GM12864 (cell line): Measurements from ENCODE around the gene MPIG6B.

Experiments
- DNase-seq: peaks from one replicate; pipeline ENCODE4 v3.0.0-alpha.2; 2011; ENCODE audit warnings: low read depth
- H3K4me3 ChIP-seq: 2 replicates; pipeline ENCODE4 v1.5.1; 2011; ENCODE audit warnings: mild to moderate bottlenecking, low read depth, low read length, control low read depth
- CTCF ChIP-seq: IDR thresholded peaks from 2 replicates; pipeline ENCODE4 v1.5.1; 2011; ENCODE audit warnings: low read depth, mild to moderate bottlenecking, moderate library complexity, low read length, control low read depth, inconsistent platforms; ENCODE audit errors: missing control alignments

Gene MPIG6B

DNA sequence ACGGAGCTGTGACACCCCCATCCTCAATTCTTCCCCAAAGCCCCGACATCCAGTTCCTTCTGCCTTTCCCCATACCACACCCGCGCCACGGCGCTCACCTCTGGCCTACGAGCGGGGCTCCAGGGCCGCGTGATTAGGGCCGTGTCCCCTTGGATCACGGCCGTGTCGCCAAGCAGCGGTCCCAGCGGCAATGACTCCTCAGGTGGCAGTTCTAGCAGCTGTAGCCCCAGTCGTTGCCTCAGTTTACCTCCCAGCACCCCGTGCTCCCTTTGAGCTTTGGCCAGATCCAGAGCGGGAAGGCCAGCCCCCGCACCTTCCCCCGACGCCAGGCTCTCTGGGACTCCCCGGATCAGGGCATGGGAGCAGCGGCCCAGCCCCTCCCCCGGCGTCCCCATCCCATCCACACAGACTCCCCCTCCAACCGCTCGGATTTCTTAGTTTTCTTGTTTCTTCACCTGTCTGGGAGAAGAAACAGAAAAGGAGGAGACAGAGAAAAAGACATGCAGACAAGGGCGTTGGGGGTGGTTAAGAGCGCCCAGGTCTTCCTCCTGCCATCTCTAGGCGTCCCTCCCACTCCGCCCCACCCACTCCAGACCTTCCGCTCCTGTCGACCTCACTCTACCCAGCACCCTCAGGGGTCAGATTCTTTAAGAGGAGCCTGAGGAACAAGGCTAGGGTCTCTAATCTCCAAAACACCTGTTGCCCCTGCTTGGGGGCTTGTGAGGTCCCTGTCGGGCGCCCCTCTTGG is 5.8 kb downstream of the MPIG6B start, which contains the start of gene DDAH2:
Gene DDAH2 (minus strand): TSS at position 533 of the 748 bp plus-strand sequence. CDS start 138 bp downstream, at position 395.
- H3K4me3 ChIP-seq = peak within 1 kb of the TSS; percentile 51
- peak; percentile 82 for TF ChIP-seq CTCF
- DNase-seq = no peak

DNA sequence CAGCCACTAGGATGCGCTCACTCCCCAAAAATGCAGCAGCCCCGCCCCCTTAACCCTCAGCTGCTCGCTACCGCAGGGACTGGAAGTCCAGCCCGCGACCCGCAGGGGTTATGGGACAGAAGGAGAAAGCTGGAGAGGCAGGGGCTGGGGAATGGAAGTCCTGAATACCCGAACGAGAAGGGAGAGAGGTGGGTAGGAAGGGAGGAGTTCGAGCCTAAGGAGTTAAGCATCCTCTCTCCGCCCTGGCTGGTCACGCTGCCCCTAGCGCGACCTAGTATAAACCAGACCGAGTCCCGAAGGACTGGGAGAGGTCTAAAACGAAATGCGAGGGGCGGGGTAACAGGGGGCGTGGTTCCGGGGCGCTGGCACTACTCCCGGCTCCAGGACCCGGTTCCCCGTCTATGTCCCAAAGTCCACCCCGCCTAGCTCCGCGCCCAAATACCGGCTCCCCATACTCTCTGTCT is 6.4 kb downstream of the MPIG6B start:
- peak overlapping the region; percentile 51 for H3K4me3 ChIP-seq
- no peak for TF ChIP-seq CTCF
- DNase-seq = no peak

DNA sequence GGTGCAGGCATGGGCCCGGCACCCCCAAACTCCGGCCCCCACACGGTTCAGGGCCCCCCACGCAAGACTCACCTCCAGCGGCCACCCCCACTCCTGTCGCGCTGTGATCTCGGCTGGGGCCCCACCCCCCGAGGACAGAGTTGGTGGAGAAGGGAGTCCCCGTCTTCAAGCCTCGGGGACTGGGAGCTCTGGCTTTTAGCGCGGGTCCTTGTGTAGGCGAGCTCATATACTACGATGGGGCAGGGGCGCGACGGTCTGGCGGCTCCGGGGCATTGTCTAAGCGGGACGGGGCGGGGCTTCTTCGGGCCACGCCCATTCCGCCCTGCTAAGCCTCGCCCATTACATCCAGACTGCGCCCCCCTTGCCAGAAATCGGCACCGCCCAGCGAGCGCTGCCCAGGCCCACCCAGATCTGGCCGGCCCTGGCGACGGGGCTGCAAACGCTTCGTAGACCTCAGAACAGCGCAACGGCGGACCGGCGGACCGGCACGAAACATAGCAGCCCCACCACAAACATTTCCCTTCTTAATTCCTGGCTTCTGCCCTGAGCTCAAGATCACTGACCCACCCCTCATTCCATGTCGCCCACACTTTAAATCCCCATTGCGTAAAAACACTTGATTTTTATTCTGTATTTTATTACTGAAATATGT is 6.9 kb downstream of the MPIG6B start:
- no peak for DNase-seq
- H3K4me3 ChIP-seq = peak overlapping the region; percentile 51

GRCh38 chr6:31730631-31731086 is 7.5 kb downstream of the MPIG6B start:
- no peak for TF ChIP-seq CTCF
- DNase-seq = no peak
- no peak overlapping the region for H3K4me3 ChIP-seq

More for the DNA sequence above, 6.9 kb downstream of the MPIG6B start:
- TF ChIP-seq CTCF = no peak

- TF ChIP-seq CTCF = no peak
- no peak for DNase-seq
- H3K4me3 ChIP-seq = no peak overlapping the region
Measured at GRCh38 chr6:31732029-31732428, 8.9 kb downstream of the MPIG6B start.

DNA sequence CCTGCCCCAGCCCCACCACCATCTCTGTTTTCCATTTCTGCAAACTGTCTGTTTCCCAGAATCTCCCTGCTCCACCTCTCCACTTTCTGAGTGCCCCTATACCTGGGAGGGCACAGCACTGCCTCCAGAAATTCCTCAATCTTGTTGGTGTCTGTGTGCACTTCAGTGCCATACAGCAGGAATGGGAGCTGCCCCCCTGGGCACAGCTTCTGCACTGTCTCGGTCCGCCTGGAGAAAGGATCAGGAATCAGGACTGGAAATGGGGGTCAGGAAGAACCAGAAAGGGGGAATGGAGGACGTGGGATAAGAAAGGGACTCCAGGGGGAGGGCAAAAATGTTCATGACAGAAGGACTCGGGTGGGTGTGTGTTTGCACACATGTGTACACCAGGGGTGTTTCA is 10.6 kb downstream of the MPIG6B start:
- peak overlapping the region; percentile 98 for H3K4me3 ChIP-seq
- no peak for DNase-seq
- TF ChIP-seq CTCF = no peak
